ENCODE measurements around the gene GATA6. TPM values are rescaled to one million over a fixed set of nuclear protein-coding genes. Genes with fewer than 3 reads are reported as not detected.
"Not testable (repeated sequence)": the region's sequence is repeated elsewhere in the genome, so short reads cannot be mapped to it uniquely, and the experiment has no call there.

The GATA6 gene
- total and polyA plus RNA-seq, 7 donors: 2.5 to 16.2 (median 13.6) TPM

DNA sequence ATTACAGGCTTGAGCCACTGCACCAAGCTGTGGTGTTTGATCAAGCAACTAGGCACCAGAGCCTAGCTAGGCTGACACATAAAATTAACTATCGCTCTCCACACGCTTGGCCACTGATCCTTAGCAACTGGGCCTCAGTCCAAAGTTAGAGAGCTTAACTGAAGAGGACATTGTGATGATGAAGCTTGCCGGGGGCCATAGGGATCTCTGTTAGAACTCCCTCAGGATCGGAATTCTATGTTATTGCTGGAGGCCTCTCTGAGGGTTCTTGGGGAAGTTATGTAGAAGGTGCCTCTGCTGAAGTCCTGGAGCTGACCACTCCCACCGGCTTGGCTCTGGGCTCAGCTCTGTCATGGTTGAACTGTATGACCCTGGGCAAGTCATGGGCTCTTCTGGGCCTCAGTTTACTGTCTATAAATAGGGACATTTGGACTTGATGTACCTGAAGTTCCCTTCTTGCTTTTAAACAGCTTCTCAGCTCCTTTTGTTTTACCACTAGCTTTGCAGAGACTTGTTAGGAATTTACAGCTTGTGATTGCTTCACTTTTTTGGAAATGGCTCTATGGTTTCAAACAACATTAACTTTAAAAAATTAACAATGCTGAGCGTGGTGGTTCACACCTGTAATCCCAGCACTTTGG lies 44.1 kb downstream of the GATA6 start:
- no peaks in the 10 kb centered on the region for H3K36me3 ChIP-seq
- DNase-seq: no peak
- H3K9me3 ChIP-seq: no peaks in the 10 kb centered on the region
- peaks cover 0 to 7% (median 2%) of the 10 kb centered on the region in 4 donors for H3K4me1 ChIP-seq
- H3K27ac ChIP-seq: peak overlapping the region in 1 of 4 donors; percentile 21
- intact Hi-C loops (cut with DNase I): no loop called here
- H3K4me3 ChIP-seq: no peak overlapping the region
- no peaks in the 10 kb centered on the region for H3K27me3 ChIP-seq
- no peak for TF ChIP-seq CTCF (IDR thresholded peaks at IDR 0.05)
- no peak for TF ChIP-seq EP300 (IDR thresholded peaks at IDR 0.05)
- peak in 1 of 4 donors; percentile 16 for TF ChIP-seq POLR2AphosphoS5 (IDR thresholded peaks at IDR 0.05)
- 83 to 89% methylated on average over 6 of the region's 6 CpGs for WGBS, 2 donors

- intact Hi-C loops (cut with DNase I): no loop called here
- WGBS, 2 donors: 78 to 79% methylated on average over 13 of the region's 13 CpGs
These were observed 45.5 kb downstream of the GATA6 start for GRCh38 chr18:22214731-22215528.

GRCh38 chr18:22218835-22219234 lies 49.4 kb downstream of the GATA6 start:
- H3K27ac ChIP-seq: no peak overlapping the region
- intact Hi-C loops (cut with DNase I): no loop called here
- no peaks in the 10 kb centered on the region for H3K4me1 ChIP-seq
- H3K9me3 ChIP-seq: no peaks in the 10 kb centered on the region
- H3K4me3 ChIP-seq: no peak overlapping the region
- TF ChIP-seq EP300 (IDR thresholded peaks at IDR 0.05) (no peak), CTCF (IDR thresholded peaks at IDR 0.05) (no peak), POLR2AphosphoS5 (IDR thresholded peaks at IDR 0.05) (no peak), POLR2A (IDR thresholded peaks at IDR 0.05) (no peak)
- no peaks in the 10 kb centered on the region for H3K36me3 ChIP-seq
- no peaks in the 10 kb centered on the region for H3K27me3 ChIP-seq
- WGBS, 2 donors: 39 to 75% methylated on average over 5 of the region's 5 CpGs
- no peak for DNase-seq

More at GRCh38 chr18:22214731-22215528, 45.5 kb downstream of the GATA6 start:
- Histone ChIP-seq H3K27me3 (no peaks in the 10 kb centered on the region), H3K36me3 (no peaks in the 10 kb centered on the region), H3K27ac (no peak overlapping the region), H3K9me3 (no peaks in the 10 kb centered on the region), H3K4me3 (no peak overlapping the region), H3K4me1 (peaks cover 0 to 7% (median 2%) of the 10 kb centered on the region in 4 donors)
- no peak for DNase-seq
- TF ChIP-seq EP300 (IDR thresholded peaks at IDR 0.05): no peak
- no peak for TF ChIP-seq POLR2A (IDR thresholded peaks at IDR 0.05)
- no peak for TF ChIP-seq CTCF (IDR thresholded peaks at IDR 0.05)
- peak in 1 of 4 donors; percentile 34 for TF ChIP-seq POLR2AphosphoS5 (IDR thresholded peaks at IDR 0.05)

DNA sequence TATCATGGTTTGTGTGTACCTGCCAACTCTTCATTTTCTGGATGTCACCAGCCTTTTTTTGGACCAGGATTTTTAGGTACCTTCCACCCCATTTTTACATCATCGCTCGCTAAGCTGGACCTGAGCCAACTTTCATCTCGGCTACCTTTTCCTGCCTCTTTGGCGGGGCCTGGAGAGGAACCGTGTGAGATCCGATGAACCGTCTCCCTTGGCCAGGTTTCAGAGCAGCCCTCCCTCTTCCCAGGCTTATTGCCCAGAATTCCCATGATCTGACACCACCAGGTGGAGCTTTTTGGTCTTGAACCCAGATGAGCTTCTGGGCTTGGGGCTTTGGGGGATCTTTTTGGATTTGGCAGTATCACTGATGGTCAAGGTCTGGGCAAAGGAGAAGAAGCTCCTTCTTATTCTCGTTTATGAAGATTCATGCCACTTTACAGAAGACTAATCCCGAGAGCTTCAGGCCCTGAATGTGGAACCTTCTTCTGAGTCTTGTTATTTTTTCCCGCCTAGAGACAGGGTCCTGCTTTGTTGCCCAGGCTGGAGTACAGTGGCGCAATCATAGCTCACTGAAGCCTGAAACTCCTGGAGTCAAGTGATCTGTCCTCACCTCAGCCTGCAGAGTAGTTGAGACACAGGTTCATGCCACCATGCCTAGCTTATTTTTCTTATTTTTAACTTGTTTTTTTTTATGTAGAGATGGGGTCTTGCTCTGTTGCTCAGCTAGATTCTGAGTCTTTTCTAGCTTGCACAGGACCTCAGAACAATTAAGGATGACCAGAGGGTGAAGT lies 50.4 kb downstream of the GATA6 start:
- H3K4me3 ChIP-seq: no peak overlapping the region
- H3K27ac ChIP-seq: no peak overlapping the region
- H3K9me3 ChIP-seq: no peaks in the 10 kb centered on the region
- TF ChIP-seq POLR2A (IDR thresholded peaks at IDR 0.05) (no peak), EP300 (IDR thresholded peaks at IDR 0.05) (no peak), POLR2AphosphoS5 (IDR thresholded peaks at IDR 0.05) (no peak), CTCF (IDR thresholded peaks at IDR 0.05) (no peak)
- 54 to 82% methylated on average over 11 of the region's 11 CpGs for WGBS, 2 donors
- H3K36me3 ChIP-seq: no peaks in the 10 kb centered on the region
- no peaks in the 10 kb centered on the region for H3K27me3 ChIP-seq
- no peaks in the 10 kb centered on the region for H3K4me1 ChIP-seq
- intact Hi-C loops (cut with DNase I): loop anchor here (10.0 kb wide), 1 partner anchor 65 kb away; no protein-coding TSS in a partner anchor
- no peak for DNase-seq

- DNase-seq, H3K4me1 ChIP-seq, H3K36me3 ChIP-seq, H3K4me3 ChIP-seq, H3K27ac ChIP-seq, H3K27me3 ChIP-seq, H3K9me3 ChIP-seq: not testable (repeated sequence)
- intact Hi-C loops (cut with DNase I): loop anchor here (10.0 kb wide), 1 partner anchor 64 kb away; no protein-coding TSS in a partner anchor
These were observed 51.2 kb downstream of the GATA6 start for GRCh38 chr18:22220585-22220984.
